ENCODE results near the gene RAD51B.

GRCh38 chr14:68660495-68660894 lies 840.9 kb downstream of the RAD51B start:
- TF ChIP-seq, protein P1, sequence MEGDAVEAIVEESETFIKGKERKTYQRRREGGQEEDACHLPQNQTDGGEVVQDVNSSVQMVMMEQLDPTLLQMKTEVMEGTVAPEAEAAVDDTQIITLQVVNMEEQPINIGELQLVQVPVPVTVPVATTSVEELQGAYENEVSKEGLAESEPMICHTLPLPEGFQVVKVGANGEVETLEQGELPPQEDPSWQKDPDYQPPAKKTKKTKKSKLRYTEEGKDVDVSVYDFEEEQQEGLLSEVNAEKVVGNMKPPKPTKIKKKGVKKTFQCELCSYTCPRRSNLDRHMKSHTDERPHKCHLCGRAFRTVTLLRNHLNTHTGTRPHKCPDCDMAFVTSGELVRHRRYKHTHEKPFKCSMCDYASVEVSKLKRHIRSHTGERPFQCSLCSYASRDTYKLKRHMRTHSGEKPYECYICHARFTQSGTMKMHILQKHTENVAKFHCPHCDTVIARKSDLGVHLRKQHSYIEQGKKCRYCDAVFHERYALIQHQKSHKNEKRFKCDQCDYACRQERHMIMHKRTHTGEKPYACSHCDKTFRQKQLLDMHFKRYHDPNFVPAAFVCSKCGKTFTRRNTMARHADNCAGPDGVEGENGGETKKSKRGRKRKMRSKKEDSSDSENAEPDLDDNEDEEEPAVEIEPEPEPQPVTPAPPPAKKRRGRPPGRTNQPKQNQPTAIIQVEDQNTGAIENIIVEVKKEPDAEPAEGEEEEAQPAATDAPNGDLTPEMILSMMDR (IDR thresholded peaks at IDR 0.05), result no peak
- TF ChIP-seq POLR2A (IDR thresholded peaks at IDR 0.05) (no peak), POLR2AphosphoS5 (IDR thresholded peaks at IDR 0.05) (no peak)
